HepG2 (cell line): Measurements from ENCODE around the gene KIF2C. TPM values are rescaled to one million over a fixed set of nuclear protein-coding genes. Genes with fewer than 3 reads are reported as not detected.

Experiments used
- CBFB ChIP-seq: sonication (generic); formaldehyde crosslinking; IDR thresholded peaks from 2 replicates; pipeline ENCODE4 v1.4.0; 2020; ENCODE audit warnings: missing genetic modification reagents
- CENPT ChIP-seq: sonication (generic); formaldehyde crosslinking; IDR thresholded peaks from 2 replicates; pipeline ENCODE4 v1.8.0; 2022; ENCODE audit warnings: low read depth, mild to moderate bottlenecking, moderate library complexity, missing genetic modification reagents
- EP300 ChIP-seq, 3 experiments: sonication (generic) in 1 of 3; formaldehyde crosslinking in 1 of 3; IDR thresholded peaks; 2 replicates each; pipeline versions ENCODE4 v1.5.1 to v1.6.1; 2011 to 2020; ENCODE audit warnings: low read depth in 2 of 3, low read length in 2 of 3, borderline replicate concordance in 1 of 3, improper control_type of control experiment in 1 of 3, mild to moderate bottlenecking in 1 of 3, missing genetic modification reagents in 1 of 3, moderate library complexity in 1 of 3
- FOXA1 ChIP-seq, 2 experiments: fragments of 450-650 bp in 1 of 2; sonication (generic) in 1 of 2; formaldehyde crosslinking in 1 of 2; IDR thresholded peaks; 2 replicates each; pipeline versions ENCODE4 v1.4.0 to v1.6.1; 2016 to 2020; ENCODE audit warnings: missing genetic modification reagents in 1 of 2
- HIC2 ChIP-seq: sonication (generic); formaldehyde crosslinking; IDR thresholded peaks from 2 replicates; pipeline ENCODE4 v1.9.0; 2022; ENCODE audit warnings: low read depth, missing genetic modification reagents
- MXD1 ChIP-seq: sonication (generic); formaldehyde crosslinking; IDR thresholded peaks from 2 replicates; pipeline ENCODE4 v1.4.0; 2020; ENCODE audit warnings: mild to moderate bottlenecking, missing genetic modification reagents
- RBFOX2 ChIP-seq: fragments of 200-400 bp; formaldehyde crosslinking; IDR thresholded peaks from 2 replicates; pipeline ENCODE4 v1.6.1; 2017; ENCODE audit warnings: low read depth, mild to moderate bottlenecking, low read length
- RXRA ChIP-seq: sonication (generic); formaldehyde crosslinking; IDR thresholded peaks from 2 replicates; pipeline ENCODE4 v1.5.1; 2020; ENCODE audit warnings: missing genetic modification reagents
- SMARCC2 ChIP-seq: fragments of 450-650 bp; IDR thresholded peaks from 2 replicates; pipeline ENCODE4 v1.6.1; 2017; ENCODE audit warnings: antibody characterized with exemption, mild to moderate bottlenecking
- SPEN ChIP-seq: sonication (generic); formaldehyde crosslinking; IDR thresholded peaks from 2 replicates; pipeline ENCODE4 v1.5.1; 2020; ENCODE audit warnings: low read depth, mild to moderate bottlenecking, missing genetic modification reagents
- TAF1 ChIP-seq: sonication (generic); formaldehyde crosslinking; IDR thresholded peaks from 2 replicates; pipeline ENCODE4 v1.4.0; 2020; ENCODE audit warnings: missing genetic modification reagents
- THRA ChIP-seq: sonication (generic); formaldehyde crosslinking; IDR thresholded peaks from 2 replicates; pipeline ENCODE4 v1.4.0; 2020; ENCODE audit warnings: missing genetic modification reagents, borderline replicate concordance
- YY1 ChIP-seq: IDR thresholded peaks from 2 replicates; pipeline ENCODE4 v1.6.1; 2011; ENCODE audit warnings: low read length, low read depth, moderate library complexity, mild to moderate bottlenecking; ENCODE audit not compliant: insufficient read depth, insufficient replicate concordance
- ZBTB33 ChIP-seq: sonication (generic); formaldehyde crosslinking; IDR thresholded peaks from 2 replicates; pipeline ENCODE4 v1.4.0; 2020; ENCODE audit warnings: missing genetic modification reagents
- ZNF33A ChIP-seq: sonication (generic); formaldehyde crosslinking; IDR thresholded peaks from 2 replicates; pipeline ENCODE4 v1.5.1; 2020; ENCODE audit warnings: missing genetic modification reagents, mild to moderate bottlenecking, moderate library complexity, borderline replicate concordance
- ZNF451 ChIP-seq: sonication (generic); formaldehyde crosslinking; IDR thresholded peaks from 2 replicates; pipeline ENCODE4 v1.5.0; 2020; ENCODE audit warnings: mild to moderate bottlenecking, missing genetic modification reagents
- ZNF547 ChIP-seq: sonication (generic); formaldehyde crosslinking; IDR thresholded peaks from 2 replicates; pipeline ENCODE4 v1.5.1; 2020; ENCODE audit warnings: mild to moderate bottlenecking, missing genetic modification reagents
- ZNF619 ChIP-seq: sonication (generic); formaldehyde crosslinking; IDR thresholded peaks from 2 replicates; pipeline ENCODE4 v1.4.0; 2020; ENCODE audit warnings: mild to moderate bottlenecking, missing genetic modification reagents
- ZNF776 ChIP-seq: sonication (generic); formaldehyde crosslinking; IDR thresholded peaks from 2 replicates; pipeline ENCODE4 v1.4.0; 2020; ENCODE audit warnings: mild to moderate bottlenecking, missing genetic modification reagents
- ZNF83 ChIP-seq: sonication (generic); formaldehyde crosslinking; IDR thresholded peaks from 2 replicates; pipeline ENCODE4 v1.4.0; 2020; ENCODE audit warnings: missing genetic modification reagents, mild to moderate bottlenecking, borderline replicate concordance
- ZSCAN21 ChIP-seq: sonication (generic); formaldehyde crosslinking; IDR thresholded peaks from 2 replicates; pipeline ENCODE4 v1.8.0; 2022; ENCODE audit warnings: mild to moderate bottlenecking, missing genetic modification reagents, moderate library complexity, borderline replicate concordance
- polyA plus RNA-seq, 8 experiments: library from polyadenylated mRNA; depleted of rRNA in 3 of 8; stranded (reverse) in 7 of 8; unstranded in 1 of 8; fragments of >200 nt; fragmentation: Illumina TruSeq in 4 of 8; extraction: Trizol in 4 of 8; gene quantifications; 2 replicates each; pipeline versions ENCODE4 v1.2.1 to v1.2.3, GENCODE V29; 2011 to 2016; ENCODE audit warnings: low read depth in 4 of 8, missing spikeins in 1 of 8, mixed read lengths in 1 of 8; ENCODE audit not compliant: insufficient read depth in 1 of 8
- total RNA-seq, 5 experiments: library from RNA; depleted of rRNA; stranded (reverse); fragments of >200 nt; fragmentation: Illumina TruSeq; extraction: Trizol; gene quantifications; 2 replicates each; pipeline ENCODE4 v1.2.3, GENCODE V29; 2016; ENCODE audit warnings: low read depth in 1 of 5

The KIF2C gene
- total and polyA plus RNA-seq, 2 of the 13 experiments (the other 11 are each of a cell fraction or from before 2014, with no cell fraction given): 29.7 to 53.7 TPM

- TF ChIP-seq FOXA1 (IDR thresholded peaks at IDR 0.05) (no peak), FOXA1 (CRISPR knock-in tag; IDR thresholded peaks at IDR 0.05) (0 out of 2 replicates have a peak, but pooled peaks have one; percentile 12), HIC2 (0 out of 2 replicates have a peak, but pooled peaks have one; percentile 39), EP300 (IDR thresholded peaks at IDR 0.05; ENCODE audit: low read depth in 2 of 2, low read length in 2 of 2) (peak; percentile 9 to 62; a peak in 1 of 4 replicates), EP300 (CRISPR knock-in tag; IDR thresholded peaks at IDR 0.05; ENCODE audit: borderline replicate concordance) (no peak), ZNF547 (CRISPR knock-in tag) (0 out of 2 replicates have a peak, but pooled peaks have one; percentile 40), TAF1 (CRISPR knock-in tag) (peak; percentile 38; the same call in 1 of the 2 replicates), ZNF776 (CRISPR knock-in tag) (0 out of 2 replicates have a peak, but pooled peaks have one; percentile 56), SMARCC2 (0 out of 2 replicates have a peak, but pooled peaks have one; percentile 10), ZNF619 (CRISPR knock-in tag) (peak; percentile 74; the same call in 1 of the 2 replicates), ZNF83 (CRISPR knock-in tag) (no peak), THRA (peak; percentile 51), ZNF33A (CRISPR knock-in tag) (no peak), YY1 (peak; percentile 52), MXD1 (CRISPR knock-in tag) (peak; percentile 80), ZNF451 (0 out of 2 replicates have a peak, but pooled peaks have one; percentile 55), CENPT (CRISPR knock-in tag) (0 out of 2 replicates have a peak, but pooled peaks have one; percentile 39), ZBTB33 (peak; percentile 94), CBFB (CRISPR knock-in tag) (peak; percentile 75), ZSCAN21 (CRISPR knock-in tag) (peak; percentile 76; the same call in 1 of the 2 replicates), RXRA (peak; percentile 62; the same call in 1 of the 2 replicates), RBFOX2 (peak; percentile 76), SPEN (CRISPR knock-in tag) (peak; percentile 44; the same call in 1 of the 2 replicates)
These were observed 46.7 kb downstream of the KIF2C start (continued) for GRCh38 chr1:44786138-44786840.
